Epithelial cell of proximal tubule (primary cell): ENCODE results near the gene AKR1C3. TPM values are rescaled to one million over a fixed set of nuclear protein-coding genes. Genes with fewer than 3 reads are reported as not detected.
A peak's percentile ranks its signal among the peaks of the same experiment; 100 is the strongest.

Experiments
- DNase-seq: peaks from one replicate; pipeline ENCODE4 v3.0.0-alpha.2; 2011; ENCODE audit warnings: low read depth
- H3K4me3 ChIP-seq: 2 replicates; pipeline ENCODE4 v1.5.1; 2011; ENCODE audit warnings: low read depth, mild to moderate bottlenecking, low read length
- total RNA-seq: library from RNA; depleted of rRNA; stranded (reverse); fragments of >200 nt; gene quantifications from 2 replicates; pipeline ENCODE4 v1.2.3, GENCODE V29; 2015
- TF ChIP-seq, protein P1 (sequence below): conservative IDR thresholded peaks from 2 replicates; pipeline ENCODE4 v1.5.1; 2012; ENCODE audit warnings: low read depth, mild to moderate bottlenecking, low read length

Gene AKR1C3
- total RNA-seq, 1 donor from 2014 or later, result 2.2 TPM

DNA sequence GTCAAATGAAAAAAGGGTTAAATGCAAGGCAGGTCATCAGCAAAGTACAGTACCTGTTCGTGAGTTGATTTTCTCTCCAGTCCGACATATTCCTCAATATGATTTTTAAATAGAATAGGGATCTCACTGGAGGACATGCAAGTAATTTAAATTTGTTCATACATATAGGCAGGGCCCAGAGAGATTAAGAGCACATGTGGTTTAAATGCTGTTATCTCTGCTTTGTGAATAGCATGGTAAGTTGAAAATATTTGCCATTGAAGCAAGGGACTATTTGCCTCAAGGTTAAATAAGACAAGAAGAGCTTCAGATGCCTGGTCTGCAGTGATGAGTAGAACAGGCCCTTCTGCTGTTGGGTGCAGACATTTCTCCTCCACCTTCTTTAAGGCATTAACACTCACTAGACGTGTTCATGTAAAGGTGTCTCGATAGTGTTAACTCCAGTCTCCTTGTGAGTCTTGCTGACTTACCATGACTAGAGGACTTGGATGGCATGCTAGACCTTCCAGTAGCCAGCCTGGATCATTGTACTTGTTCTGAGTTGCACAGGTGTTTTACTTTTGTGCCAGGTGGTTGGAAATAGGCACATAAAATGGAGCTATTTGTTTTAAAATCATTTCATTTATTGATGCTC lies 15.6 kb upstream of the AKR1C3 start:
- no peak overlapping the region for H3K4me3 ChIP-seq
- no peak for DNase-seq
- TF ChIP-seq, protein P1, sequence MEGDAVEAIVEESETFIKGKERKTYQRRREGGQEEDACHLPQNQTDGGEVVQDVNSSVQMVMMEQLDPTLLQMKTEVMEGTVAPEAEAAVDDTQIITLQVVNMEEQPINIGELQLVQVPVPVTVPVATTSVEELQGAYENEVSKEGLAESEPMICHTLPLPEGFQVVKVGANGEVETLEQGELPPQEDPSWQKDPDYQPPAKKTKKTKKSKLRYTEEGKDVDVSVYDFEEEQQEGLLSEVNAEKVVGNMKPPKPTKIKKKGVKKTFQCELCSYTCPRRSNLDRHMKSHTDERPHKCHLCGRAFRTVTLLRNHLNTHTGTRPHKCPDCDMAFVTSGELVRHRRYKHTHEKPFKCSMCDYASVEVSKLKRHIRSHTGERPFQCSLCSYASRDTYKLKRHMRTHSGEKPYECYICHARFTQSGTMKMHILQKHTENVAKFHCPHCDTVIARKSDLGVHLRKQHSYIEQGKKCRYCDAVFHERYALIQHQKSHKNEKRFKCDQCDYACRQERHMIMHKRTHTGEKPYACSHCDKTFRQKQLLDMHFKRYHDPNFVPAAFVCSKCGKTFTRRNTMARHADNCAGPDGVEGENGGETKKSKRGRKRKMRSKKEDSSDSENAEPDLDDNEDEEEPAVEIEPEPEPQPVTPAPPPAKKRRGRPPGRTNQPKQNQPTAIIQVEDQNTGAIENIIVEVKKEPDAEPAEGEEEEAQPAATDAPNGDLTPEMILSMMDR, result no peak

DNA sequence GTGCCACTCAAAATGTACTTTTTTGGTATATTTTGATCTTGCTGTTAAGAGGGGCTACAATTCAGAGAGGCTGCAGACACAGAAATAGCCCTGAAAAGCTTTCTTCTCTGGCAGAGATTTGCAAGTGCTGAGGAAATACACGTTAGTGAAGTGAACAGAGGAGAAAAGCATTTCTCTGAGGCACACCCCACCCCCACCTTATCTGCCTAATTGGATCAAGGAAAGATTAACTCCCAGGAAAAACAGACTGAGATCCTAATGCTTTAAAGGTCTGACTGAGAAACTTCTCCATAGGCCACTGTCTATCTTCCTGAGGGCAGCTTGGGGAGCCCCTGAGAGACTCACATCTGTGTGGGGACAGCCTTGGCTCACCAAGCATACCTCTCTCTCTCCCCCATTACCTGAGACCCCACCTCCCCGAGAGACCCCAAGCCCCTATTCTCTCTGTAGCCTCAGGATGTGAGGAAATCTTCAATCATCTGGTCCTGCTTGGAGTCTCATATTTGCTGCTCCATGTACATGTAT lies 14.8 kb upstream of the AKR1C3 start:
- no peak overlapping the region for H3K4me3 ChIP-seq
- DNase-seq, result no peak
- TF ChIP-seq, protein P1, result no peak

DNA sequence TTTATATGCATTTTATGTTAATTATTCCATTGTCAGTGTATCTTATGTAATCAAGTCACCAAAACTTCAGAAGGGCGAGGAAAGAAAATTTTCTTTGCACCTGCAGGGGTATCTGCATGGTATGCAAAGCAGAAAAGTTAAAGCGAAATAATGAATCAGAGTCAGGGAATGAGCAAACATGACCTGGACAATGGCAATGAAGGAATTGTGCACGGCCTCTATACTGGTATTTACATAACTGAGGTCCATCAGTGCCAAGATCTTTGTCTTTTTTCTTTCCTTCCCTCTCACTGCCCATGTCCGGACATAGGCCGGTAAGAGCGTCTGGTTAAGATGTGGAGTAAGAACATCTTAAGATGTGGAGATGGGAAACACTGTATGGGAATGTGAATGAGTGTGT lies 14.4 kb upstream of the AKR1C3 start:
- TF ChIP-seq, protein P1, result no peak
- DNase-seq, result no peak
- no peak overlapping the region for H3K4me3 ChIP-seq

DNA sequence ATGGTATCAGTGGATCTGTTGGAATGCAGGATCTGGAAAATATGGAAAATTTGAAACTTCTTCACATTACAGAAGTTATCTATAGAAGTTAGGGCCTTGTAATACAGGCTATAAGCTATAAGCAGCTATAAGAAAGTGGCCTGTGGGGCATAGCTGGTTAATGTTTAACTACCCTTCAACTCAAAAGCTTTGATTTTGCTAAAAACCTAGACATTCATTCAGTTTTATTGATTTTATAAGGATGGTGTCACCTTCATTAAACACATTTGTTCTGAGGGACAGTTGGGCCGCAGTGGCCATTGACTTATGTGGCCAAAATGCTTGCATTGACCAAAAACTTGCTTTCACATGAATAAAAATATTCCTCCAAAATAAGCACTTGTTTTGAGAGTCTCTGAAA lies 13.1 kb upstream of the AKR1C3 start:
- no peak overlapping the region for H3K4me3 ChIP-seq
- TF ChIP-seq, protein P1, result no peak
- DNase-seq, result no peak

DNA sequence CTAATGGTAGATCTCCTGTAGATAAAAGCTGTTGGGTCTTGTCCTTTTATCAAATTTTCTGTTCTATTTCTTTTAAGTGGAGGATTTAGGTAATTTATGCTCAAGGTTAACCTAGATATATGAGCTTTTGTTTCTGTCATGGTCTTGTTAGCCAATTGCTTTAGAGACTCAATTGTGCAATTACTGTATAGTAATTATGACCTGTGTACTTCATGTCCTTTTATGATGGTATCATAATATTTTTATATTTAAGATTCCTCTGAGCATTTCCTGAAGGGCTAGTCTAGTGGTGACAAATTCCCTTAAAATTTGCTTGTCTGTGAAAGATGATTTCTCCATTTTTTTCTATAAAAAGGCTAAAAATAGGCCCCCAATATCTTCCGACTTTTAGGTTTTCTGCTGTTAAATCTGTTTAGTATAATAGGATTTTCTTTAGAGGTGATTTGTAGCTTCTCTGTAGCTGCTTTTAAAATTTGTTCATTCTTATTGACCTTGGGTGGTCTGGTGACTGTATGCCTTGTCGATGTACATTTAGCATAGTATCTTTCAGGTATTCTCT lies 5.4 kb upstream of the AKR1C3 start:
- TF ChIP-seq, protein P1, result no peak
- H3K4me3 ChIP-seq, result no peak overlapping the region
- no peak for DNase-seq

DNA sequence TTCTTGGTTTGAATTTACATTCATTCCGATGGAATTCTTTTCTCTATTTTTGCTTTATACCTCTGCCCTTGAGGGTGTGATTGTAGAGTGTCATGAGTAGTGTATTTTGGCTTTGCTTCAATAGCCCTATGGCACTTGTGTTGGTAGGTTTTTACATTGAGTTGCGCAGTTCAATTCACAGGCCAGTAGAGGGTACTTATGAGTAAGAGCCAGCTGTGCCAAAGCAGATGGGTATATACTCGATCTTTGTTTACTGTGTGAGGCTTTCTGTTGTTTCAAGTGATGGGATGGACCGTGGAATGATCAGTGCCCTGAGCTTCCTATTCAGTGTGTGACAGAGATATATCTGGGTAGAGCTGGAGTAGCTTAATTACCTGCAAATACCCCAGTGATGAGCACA lies 4.3 kb upstream of the AKR1C3 start:
- TF ChIP-seq, protein P1, result peak; percentile 62
- no peak overlapping the region for H3K4me3 ChIP-seq
- DNase-seq, result no peak

DNA sequence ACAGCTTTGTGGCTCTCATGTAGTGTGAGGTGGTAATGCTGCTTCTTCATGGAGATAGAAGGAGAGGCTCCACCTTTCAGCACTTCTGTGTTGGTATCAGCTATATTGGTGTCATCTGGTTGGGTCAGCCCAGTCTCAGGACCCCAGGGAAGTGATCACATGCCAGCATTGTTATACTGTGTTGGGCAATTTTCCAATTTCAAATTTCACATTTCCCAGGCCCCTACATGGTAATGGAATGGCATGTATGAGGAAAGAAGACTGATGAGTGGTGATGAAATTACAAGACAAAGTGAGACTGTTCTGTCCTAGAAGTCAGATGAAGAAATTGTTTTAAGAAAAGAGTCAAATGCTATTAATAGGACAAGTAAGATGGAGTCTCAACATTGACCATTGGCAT lies 3.7 kb upstream of the AKR1C3 start:
- no peak overlapping the region for H3K4me3 ChIP-seq
- DNase-seq, result no peak
- TF ChIP-seq, protein P1, result no peak
